SK-N-SH (cell line): ENCODE data around the gene LFNG.

Experiments used
- EZH2phosphoT487 ChIP-seq: fragments of 200-600 bp; sonication (generic); IDR thresholded peaks from 2 replicates; pipeline ENCODE4 v1.6.1; 2017; ENCODE audit warnings: low read depth, mixed run types, mild to moderate bottlenecking, antibody characterized with exemption, moderate library complexity, borderline replicate concordance
- GABPA ChIP-seq: IDR thresholded peaks from 2 replicates; pipeline ENCODE4 v1.4.0; 2012; ENCODE audit warnings: low read depth, mild to moderate bottlenecking
- TF ChIP-seq, protein P1 (sequence below): fragments of 200-600 bp; sonication (generic); IDR thresholded peaks from 2 replicates; pipeline ENCODE4 v1.6.1; 2017; ENCODE audit warnings: antibody characterized with exemption, mild to moderate bottlenecking, moderate library complexity
- TF ChIP-seq, protein P2 (sequence below): IDR thresholded peaks from 2 replicates; pipeline ENCODE4 v1.6.1; 2012; ENCODE audit warnings: mild to moderate bottlenecking, low read depth, low read length, moderate library complexity

DNA sequence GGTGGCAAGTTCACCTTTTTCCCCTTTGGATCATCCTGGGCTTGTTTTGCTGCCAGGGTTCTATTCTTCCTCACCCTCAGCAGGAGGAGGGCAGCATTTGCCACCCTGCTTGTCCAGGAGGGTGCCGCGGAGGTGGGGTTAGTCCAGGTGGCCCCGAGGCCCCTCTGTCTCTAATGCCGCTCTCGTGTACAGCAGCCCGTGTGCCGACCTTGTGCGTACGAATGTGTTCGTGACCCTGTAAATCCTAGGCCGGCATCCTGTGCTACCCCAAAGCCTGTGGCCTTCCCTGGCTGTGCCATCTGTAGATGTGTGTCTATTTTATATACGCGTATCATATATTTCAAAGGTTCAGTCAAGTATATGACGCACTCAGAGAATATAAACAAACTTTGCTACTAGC lies 49.8 kb downstream of the LFNG start:
- TF ChIP-seq, protein P1, sequence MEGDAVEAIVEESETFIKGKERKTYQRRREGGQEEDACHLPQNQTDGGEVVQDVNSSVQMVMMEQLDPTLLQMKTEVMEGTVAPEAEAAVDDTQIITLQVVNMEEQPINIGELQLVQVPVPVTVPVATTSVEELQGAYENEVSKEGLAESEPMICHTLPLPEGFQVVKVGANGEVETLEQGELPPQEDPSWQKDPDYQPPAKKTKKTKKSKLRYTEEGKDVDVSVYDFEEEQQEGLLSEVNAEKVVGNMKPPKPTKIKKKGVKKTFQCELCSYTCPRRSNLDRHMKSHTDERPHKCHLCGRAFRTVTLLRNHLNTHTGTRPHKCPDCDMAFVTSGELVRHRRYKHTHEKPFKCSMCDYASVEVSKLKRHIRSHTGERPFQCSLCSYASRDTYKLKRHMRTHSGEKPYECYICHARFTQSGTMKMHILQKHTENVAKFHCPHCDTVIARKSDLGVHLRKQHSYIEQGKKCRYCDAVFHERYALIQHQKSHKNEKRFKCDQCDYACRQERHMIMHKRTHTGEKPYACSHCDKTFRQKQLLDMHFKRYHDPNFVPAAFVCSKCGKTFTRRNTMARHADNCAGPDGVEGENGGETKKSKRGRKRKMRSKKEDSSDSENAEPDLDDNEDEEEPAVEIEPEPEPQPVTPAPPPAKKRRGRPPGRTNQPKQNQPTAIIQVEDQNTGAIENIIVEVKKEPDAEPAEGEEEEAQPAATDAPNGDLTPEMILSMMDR = no peak
- TF ChIP-seq, protein P2, sequence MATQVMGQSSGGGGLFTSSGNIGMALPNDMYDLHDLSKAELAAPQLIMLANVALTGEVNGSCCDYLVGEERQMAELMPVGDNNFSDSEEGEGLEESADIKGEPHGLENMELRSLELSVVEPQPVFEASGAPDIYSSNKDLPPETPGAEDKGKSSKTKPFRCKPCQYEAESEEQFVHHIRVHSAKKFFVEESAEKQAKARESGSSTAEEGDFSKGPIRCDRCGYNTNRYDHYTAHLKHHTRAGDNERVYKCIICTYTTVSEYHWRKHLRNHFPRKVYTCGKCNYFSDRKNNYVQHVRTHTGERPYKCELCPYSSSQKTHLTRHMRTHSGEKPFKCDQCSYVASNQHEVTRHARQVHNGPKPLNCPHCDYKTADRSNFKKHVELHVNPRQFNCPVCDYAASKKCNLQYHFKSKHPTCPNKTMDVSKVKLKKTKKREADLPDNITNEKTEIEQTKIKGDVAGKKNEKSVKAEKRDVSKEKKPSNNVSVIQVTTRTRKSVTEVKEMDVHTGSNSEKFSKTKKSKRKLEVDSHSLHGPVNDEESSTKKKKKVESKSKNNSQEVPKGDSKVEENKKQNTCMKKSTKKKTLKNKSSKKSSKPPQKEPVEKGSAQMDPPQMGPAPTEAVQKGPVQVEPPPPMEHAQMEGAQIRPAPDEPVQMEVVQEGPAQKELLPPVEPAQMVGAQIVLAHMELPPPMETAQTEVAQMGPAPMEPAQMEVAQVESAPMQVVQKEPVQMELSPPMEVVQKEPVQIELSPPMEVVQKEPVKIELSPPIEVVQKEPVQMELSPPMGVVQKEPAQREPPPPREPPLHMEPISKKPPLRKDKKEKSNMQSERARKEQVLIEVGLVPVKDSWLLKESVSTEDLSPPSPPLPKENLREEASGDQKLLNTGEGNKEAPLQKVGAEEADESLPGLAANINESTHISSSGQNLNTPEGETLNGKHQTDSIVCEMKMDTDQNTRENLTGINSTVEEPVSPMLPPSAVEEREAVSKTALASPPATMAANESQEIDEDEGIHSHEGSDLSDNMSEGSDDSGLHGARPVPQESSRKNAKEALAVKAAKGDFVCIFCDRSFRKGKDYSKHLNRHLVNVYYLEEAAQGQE = no peak
- TF ChIP-seq GABPA (no peak), EZH2phosphoT487 (no peak)
